Stimulated activated CD8-positive, alpha-beta memory T cell treated with anti-CD3 and anti-CD28 coated beads, Interleukin-15, amount 100 ng/mL, for 24 hours (primary cell): ENCODE measurements around the gene TNRC18.

Source experiments
- DNase-seq: peaks from one replicate; pipeline ENCODE4 v3.0.0-alpha.2; 2020; ENCODE audit warnings: low read depth

TNRC18 gene

DNA sequence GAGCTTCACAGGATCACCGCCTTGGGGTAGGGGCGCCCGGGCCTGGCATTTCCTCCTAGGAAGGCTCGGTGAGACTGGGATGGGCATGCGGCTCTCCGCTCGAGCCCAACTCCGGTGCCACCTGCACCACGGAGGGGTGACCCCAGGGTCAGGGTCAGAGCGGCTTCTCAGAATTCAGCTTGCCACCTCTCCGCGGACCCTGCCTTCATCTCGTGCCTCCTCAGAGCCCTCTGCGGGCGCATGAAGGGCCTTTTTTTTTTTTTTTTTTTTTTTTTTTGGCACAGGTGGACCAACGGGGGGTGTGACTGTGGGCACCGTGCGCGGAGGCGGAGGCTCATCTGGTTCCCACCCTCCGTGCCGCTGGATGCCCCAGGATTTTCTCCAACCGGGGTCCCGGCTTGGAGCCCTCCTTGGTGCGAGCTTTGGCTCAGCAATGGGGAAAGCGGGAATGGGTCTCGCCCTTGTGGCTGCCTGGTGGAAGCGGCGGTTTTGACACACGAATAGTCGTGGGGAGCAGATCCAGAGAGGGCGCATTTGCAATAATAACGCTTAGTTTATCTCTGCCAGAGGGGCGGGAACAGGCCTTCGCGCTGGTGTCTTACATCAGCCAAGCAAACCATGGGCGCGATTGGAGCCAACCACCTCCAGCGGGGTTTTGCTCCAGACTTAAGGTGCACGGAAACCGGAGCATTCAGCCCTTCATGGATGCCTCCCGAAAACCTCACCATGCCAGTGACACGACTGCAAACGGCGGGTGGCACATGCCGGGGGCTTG is 5.0 kb upstream of the TNRC18 start:
- no peak for DNase-seq

DNA sequence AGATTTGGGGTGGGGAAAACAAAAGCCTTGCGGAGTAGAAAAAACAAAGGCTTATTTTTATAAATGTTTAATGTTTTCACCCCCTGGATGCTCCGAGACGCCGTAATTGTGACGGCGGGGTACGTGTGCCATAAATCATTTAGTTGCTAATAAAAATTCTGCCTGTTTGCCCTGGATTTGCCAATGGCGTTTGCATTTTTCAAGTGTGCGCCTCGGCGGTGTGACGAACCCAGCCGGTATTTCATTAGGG is 2.5 kb upstream of the TNRC18 start:
- DNase-seq = no peak

DNA sequence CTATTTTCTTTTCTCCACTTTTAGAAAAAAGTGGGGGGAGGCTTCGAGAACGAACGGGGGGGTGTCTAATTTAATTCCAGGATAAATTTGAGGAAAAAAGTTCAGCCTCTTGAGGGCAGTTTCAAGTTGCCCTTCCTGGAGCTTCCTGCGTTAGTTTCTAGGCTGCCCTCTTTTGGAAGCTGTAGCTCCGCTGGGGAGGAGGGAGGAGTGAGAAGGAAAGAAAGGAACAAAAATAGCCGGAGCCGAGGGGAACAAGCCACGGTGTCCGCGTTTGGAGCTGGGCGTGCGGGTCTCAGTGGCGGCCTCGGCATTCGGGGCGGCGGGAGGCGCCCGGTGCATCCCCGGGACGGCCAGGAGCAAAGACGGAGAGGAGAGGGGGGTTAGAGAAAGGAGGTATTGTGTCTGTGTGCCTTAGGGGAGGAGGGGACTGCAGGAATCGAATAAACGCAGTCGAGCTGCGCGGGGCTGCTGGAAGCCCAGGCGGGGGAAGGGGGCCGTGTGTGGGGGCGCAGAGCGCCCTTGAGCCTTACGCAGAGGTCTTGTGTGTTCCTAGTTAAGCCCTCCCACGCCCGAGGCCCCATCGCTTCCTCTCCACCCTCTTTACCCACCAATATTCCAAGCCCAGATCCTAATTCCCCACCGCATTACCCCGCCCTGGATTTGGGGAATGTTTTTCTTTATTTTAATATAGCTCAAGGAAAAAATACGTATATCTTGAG is 2.0 kb upstream of the TNRC18 start:
- no peak for DNase-seq

DNA sequence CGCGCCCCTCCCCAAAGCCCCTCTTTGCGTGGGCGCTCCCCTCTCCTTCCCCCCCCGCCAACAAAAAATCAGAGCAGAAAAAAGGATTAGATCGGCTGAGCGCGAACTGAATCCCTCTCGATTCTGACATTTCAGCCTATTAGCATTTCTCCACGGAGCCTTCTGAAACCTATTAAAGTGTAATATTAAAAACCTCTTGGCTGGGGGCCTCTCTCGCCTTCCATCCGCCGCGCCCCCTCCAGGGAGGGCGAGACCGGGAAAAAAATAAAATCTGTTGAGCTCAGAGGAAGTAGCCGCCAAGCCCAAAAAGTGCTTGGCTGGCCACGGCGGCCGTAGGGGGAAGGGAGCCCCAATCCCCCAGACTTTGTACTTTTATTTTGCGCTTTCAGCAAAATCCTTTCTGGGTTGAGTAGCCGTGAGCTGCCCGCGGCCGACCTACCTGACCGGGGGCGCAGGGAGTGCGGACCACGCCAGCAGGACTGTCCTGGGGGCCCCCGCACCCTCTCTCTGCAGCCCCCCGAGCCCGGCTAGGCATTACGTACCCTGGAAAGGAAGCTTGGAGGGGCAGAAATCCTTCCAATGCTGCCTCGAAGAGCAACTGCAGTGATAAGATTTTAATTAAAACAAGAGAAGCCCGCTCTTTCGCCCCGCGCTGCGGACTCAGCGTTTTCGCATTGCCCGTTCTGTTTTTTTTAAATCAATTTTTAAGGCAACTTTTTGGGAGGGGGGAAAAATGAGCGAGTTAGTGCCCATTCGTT is 1.3 kb upstream of the TNRC18 start:
- DNase-seq = no peak

DNA sequence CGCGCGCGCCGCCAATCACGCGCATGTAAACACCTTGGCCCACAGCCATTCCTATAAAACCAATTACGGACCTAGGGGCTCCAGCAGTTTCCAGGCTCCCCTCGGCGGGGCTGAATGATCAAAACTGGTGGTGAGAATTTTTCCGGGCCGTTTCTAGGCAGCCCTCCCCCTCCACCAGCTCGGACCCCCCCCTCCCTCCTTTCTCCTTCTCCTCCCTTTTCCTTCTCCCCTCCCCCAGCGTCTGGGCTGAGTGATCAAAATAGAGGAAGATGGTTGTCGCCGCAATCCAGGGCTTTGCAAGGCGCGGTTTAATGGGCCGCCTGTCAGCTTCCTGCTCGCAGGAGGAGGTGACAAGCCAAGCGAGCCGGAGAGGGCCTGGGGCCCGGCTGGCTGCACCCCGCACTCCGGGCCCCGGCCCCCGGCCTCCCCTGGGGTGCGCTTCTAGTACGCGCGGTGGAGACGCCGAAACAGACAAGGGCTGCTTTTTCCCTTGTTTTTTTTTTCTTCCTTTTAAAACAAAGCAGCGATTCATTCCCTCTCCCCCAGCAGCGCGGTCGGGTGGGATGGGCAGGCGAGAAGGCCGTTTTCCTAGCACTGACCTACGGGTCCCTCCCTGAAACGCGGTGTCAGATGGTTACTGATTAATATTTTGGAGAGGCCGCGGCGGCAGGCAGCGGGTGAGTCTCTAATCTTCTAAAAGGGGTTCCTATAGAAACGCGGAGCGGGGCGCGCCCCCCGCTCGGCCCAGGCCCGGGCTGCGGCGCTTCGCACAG is 528 bp upstream of the TNRC18 start:
- no peak for DNase-seq

DNA sequence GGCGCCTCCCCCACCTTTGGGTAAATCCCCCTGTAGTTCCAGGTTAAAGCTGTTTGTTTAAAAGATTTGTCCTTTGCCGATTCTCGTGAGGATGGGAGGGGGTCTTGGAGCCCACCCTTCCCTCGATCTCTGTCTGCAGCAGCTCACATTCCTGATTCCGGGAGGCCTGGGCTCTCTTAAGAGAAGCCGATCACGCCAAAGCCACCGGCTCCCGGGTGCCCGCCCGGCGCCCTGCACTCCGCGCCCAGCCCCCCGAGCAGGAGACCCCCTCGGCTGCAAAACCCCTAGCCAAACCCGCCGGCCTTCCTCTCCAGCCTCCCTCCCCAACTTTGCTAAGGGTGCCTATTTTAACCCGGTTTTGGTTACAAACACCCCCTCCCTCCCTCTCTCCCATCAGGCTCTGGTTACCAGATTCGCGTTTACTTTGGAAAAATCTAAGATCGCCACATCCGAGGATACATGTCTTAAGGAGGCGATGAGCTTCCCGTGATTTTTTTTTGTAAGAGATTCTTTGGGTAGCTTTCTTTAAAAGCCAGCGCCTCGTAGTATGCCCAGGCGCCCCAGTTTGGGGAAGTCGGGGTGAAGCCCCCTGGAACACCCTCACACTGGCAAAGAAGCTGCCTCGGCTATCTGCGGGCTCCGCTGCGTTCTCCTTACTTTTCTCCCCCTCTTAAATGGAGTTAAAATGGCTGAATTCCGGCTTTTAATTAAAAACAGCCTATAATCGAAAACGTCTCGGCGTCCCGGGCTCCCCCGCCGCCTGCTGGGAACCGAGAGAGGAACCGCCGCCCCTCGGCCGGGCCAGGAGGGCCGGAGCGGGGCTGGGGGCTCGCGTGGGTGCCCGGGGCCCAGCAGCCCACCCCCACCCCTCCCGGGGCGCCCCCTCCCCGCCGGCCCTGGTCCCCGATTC is 983 bp downstream of the TNRC18 start:
- no peak for DNase-seq

DNA sequence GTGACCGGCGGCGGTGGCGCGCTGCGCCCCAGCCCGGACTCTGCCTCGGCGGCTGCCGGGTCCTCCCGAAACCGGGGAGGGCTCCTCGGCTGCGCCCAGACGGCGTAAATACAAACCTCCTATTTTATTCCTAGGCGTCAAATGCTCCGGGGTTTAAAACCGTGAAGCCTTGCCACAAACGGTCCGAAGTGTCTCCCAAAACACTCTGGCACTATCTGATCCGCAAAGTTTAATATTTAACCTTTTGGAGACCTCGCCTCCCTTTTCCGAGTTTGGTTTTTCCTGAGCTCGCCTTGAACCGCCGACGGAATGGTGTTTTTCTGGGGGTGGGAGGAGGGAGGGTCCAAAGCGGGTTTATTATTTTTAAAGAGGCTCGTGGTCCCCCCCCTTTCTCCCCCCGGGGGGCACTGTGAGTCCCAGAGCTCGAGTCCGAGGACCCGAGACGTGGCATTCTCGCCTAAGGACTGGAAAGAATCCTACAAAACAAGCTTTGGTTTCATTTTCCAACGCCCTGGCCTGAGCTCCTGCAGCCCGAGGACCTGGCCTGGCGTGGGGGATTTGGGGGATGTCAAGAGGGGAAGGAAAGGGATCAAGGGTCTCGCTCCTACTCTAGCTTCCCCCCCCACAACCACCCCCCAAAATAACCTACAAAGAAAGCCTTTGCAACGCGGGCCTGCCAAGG is 1.8 kb downstream of the TNRC18 start:
- no peak for DNase-seq

DNA sequence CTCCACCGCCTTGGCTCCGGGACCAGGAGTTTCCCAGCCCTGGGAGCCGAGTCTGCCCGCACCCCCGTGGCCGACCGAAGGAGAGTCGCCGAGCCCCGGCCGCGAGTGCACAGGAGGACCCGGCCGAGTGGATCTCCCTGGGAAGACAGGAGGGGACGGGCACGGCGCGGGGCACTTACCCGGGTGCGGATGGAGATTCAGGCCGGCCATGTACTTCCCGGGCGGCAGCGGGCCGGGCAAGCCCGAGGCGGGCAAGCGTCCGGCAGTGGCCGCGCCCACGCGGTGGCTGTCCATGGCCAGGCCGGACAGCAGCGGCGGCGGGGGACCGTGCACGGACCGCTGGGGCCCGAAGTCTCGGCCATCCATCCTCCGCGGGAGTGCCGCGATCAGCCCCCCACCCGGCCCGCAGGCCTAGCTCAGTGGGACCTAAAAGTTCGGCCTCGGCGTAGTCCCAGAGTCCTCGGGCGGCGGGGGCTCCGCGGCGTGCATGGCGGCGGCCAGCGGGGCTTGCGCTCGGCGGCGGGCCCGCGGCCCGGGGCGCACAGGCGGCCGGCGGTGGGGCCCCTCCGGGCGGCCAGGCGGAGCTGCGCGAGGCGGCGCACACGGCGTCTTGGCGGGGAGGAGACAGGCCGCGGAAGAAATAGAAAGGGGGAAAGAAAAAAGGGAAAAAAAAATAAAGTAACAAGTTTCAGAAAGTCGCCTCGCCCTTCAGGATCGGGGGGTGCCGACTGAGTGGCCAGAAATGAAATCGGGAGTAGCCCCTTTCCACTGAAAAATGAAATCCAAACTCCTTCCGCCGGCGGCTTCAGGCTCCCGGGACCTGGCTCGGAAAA is 2.5 kb downstream of the TNRC18 start:
- no peak for DNase-seq

DNA sequence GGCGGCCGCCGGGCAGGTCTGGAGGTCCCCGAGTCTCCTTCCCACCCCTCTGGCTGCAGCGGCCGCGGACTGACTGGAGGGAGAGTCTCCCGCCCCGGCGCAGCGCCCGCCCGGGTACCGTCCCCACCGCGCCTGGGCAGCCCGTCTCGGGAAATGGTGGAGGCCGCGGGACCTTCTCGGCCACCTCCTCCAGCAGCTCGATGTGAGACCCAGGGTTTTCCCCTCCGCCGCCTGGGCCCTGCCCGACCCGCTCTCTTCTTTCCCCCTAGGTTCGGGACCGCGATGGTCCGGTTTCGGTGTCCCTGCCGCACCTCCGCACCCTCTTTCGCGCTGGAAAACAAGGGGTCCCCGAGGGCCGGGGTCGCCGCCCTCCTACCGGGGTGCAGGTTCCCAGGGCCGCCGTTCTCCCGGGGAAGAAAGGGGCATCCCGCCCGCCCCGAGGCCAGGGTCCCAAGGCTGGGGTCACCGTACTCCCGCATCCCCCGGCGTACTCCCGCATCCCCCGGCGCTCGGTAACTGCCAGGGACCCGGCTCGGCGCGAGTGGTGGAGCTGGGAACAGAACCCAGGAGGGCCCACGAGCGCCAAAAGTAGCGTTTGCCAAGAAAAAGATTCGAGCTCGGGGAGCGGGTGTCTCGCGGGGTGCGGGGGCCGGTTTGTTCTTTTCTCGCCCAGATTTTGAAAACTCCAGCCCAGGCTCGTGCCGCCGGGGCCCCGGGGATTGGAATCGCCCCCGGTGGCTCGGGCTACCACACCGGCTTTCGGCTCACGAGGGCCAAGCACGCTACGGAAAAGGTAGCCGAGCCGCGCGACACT is 3.4 kb downstream of the TNRC18 start:
- no peak for DNase-seq

DNA sequence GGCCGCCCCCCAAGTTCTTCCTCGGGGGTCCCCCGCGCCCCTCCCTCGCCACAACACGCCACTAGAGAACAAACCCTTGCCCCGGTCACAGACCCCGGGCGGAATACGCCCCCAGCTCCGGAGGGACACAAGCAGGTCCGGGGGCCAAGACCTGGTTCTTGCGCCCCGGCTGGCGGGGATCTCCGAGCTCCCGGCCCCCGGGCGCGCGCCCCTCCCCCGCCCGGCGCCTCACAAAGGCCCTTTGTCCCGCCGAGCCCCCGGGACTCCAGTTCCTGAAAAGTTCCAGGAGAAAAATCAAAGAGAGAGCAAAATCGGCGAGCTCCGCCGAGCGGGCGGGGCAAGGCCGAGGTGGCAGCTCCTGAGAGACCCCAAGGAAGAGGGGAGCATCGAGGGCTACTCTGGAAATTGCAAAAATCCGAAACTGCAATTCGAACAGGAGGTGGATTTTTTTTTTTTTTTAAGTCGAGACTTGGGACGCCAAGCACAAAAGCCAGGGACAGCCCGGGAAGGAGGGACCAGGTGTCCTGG is 4.0 kb downstream of the TNRC18 start:
- DNase-seq = no peak

DNA sequence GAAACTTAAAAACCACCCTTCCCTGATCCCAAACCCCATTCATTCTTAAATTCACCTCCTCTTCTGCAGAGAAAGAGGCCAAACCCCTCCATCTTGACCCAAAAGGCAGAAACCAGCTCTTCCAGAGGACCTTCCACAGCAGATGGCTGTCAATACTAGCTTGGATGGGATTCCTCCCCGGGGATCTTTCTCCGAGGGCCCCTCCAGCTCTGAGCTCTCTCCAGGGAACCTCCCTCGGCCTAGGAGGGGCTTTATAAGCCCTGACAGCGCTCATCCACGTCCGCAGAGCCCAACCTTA is 5.4 kb downstream of the TNRC18 start:
- no peak for DNase-seq

DNA sequence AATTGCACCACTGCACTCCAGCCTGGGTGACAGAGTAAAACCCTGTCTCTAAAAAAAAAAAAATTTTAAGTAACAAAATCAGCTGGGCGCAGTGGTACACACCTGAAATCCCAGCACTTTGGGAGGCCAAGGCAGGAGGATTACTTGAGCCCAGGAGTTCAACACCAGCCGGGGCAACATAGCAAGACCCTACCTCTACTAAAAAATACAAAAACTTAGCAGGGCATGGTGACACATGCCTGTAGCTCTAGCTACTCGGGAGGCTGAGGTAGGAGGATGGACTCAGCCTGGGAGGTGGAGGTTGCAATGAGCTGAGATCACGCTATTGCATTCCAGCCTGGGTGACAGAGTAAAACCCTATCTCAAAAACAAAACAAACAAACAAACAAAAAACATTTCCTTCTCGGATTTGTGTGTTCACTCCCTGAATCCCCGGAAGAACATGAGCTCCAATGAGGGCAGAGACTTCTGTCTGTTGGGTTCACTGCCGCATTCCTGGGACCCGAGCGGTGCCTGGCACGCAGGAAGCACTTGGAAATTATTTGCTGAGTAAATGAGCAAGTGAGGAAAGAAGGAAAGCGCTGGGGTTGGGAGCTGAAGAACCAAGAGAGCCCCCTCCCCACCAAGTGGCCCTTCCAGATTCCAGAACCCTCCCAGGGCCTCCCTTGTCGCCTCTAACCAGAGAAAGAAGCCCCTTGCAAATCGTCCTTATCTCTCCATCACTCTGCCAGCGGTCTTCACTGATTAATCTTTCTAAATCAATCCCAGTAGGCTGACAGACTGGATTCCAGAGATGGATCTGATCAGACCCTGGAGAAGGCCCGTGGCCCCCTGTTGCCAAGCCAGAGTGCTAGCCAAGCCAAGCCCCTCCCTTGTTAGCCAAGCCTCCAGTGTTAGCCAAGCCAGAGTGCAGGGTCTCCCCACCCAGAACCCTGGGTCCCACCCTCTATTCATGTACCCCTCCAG is 6.2 kb downstream of the TNRC18 start:
- no peak for DNase-seq

DNA sequence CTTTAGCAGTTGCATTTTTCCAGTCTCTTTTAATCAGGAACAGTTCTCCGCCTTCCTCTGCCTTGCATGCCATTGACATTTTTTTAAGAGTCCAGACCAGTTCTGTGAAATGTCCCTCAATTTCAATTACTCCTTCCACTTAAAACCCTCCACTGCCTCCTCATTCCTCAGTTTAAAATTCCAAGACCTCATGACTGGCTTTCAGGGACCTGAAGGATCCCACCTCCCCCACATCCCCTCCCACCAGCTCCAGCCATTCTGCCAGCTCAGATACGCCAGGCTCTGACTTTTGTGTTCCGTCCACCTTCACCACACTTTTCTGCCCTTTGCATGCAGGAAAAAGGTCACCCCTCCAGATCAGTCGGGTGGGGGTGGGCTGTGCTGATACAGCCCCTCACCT is 8.7 kb downstream of the TNRC18 start:
- no peak for DNase-seq

DNA sequence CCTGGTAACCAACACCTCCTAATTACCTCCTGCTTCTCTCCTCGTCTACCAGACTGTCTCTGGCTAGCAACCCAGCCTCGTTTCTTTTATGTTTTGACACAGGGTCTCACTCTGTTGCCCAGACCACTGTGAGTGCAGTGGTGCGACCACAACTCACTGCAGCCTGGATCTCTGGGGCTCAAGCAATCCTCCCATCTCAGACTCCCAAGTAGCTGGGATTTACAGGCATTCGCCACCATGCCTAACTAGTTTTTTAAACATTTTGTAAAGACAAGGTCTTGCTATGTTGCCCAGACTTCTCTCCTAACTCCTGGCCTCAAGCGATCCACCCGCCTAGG is 10.2 kb downstream of the TNRC18 start:
- no peak for DNase-seq

DNA sequence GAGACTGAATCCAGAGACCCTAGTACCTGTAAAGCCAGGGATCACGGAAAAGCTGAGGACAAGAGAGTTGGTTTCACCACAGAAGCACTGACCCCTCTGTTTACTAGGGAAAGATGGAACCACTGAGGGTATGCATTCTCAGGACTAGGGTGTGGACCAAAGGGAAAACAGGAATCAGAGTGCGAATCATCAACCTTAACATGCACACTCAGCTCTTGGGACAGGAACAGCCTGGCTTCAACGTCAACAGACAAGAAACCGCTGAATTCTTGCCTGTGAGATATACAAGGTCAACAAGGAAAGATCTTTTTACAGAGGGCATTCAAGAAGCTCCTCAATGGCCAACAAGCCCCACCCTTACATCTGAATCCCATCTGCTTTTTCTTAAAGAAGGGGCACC is 14.9 kb downstream of the TNRC18 start:
- no peak for DNase-seq

DNA sequence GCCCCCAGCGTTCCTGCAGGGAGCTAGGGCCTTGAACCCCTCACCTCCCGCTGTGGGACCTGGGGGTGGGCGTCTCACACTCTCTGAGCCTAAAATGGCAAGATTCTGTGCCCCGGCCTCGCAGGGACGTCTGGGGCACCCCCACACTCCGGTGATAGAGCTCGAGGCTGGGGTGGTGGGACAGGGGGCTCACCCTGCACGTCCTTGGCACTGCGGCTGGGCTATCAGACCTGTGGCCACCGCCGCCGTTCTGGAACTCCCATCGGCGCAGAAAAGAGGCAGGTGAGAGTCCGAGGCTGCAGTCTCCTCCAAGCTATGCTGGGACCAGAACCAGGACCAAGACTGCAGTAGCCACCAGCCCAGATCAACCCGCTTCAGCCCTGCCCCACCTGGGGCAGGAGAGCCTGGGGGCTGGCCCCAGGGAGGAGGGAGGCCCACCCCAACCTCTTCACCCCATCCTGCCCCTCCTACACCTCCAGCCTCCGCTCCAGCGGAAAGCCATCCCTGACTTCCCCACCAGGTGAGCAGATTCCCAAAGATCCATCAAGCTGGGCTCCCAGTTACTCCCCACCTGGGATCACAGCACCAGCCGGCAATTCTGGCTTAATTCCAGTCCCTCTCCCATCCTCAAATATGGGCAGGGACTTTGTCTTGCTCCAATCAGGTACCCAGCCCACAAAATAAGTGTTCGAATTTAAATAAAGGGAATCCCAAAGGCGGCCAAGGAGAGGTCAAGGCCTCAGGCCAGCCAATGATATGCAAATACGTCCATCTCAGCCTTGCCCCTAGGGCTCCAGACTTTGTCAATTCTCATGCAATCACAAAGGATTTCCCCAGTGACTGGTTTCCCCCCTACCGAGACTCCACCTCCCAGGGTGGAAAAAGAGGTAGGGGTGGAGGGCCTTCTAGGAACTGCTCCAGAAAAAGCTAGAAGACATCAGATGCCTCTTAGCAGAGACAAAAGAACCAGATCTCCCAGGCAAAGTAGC is 16.4 kb downstream of the TNRC18 start:
- no peak for DNase-seq

DNA sequence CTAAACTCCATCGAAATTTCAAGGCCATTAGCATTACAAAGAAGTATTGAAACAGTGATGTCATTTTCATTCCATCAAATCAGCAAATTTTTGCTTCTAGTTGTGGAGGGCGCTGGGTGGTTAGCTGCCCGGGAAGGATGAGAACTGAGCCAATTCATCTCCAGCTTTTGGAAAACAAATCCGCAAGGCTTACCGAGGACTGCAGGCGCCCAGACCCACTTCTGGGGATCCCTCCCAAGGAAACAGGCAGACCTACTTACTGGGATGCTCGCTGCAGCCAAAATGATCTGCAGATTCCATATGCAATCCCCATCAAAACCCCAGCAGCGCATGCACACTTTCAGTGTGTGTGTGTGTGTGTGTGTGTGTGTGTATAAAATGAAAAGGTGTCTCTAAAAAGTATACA is 19.2 kb downstream of the TNRC18 start:
- DNase-seq = no peak
